ENCODE results near the gene TBC1D28.
"Not testable (repeated sequence)": the region's sequence is repeated elsewhere in the genome, so short reads cannot be mapped to it uniquely, and the experiment has no call there.

TBC1D28 gene

DNA sequence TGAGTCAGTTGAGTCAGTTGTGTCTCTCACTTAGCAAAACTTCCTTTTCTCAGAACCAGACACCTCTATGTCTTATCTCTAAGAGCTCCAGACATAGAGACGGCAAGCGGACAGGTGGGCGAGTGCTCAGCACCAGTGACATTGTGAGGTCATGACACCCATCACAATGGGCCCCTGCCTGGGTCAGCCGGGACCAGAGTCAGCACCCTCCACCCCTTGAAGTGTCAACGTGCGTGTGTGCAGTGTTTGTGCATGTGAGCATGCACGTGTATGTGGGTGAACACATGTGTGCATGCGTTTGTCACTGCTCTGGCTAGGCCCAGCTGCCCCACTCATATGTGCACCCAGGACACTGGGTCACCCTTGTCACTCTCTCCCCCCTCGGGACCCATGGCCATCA lies at the start of gene TBC1D28:
Gene TBC1D28 (minus strand): TSS at position 101 of the 400 bp plus-strand sequence. CDS start 3,039 bp downstream, outside the sequence.
- not testable (repeated sequence) for DNase-seq

DNA sequence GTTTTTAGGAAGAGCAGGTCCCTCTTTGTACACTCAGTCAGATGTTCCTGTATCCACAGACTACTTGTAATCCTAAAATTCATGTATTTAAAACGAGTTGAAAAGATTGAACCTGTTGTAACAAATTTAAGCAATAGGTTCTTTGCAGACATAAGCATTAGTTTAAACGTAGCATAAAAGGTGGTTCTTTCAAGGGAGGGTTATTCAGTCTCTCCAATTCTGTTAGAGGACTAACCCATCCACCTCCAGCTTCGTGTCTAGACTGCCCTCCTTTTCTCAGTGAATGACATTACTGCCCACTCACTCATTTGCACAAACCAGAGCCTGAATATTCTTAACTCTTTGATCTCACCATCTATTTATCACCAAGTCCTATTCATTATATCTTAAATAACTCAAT lies 38.5 kb upstream of the TBC1D28 start:
- DNase-seq, result not testable (repeated sequence)

DNA sequence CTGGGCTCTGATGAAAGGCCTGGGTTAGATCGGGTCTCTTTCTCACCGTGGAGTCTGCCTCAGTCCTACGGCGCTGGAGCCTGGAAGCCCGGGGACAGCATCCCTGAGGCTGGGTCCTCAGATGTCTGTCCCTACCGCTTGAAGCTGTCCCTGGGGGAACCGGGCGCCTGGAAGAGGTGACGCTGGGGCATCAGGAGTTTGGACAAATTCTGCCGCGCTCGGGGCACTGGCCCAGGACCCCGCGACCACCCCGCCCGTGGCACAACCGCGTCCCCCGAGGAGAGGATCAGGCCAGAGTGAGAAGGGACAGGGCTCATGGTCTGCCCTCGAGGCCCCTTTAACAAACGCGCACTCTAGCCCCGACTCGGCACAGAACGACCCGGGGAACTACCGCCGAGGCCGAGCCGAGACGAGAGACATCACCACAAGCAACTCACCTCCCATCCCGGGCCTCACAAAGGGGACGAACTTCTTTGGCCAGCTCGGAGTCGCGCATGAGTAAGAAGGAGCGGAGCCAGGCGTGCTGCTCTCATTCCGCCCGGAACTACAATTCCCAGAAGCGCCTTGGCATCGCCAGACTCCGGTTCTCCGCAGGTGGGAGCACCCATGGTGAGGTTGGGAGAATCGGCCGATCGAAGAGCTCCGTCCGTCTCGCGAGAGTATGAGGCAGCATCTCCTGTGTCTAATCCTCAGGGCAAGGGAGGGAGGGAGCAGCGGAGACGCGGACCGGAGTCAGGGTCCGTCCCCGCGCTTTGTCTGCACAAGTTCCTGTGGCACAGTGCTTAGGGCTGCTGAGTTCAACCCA lies 37.8 kb upstream of the TBC1D28 start, which contains the start of gene FOXO3B:
Gene FOXO3B (minus strand): TSS at position 548 of the 805 bp plus-strand sequence. CDS start 663 bp downstream, outside the sequence.
- peak; percentile 98 for DNase-seq

DNA sequence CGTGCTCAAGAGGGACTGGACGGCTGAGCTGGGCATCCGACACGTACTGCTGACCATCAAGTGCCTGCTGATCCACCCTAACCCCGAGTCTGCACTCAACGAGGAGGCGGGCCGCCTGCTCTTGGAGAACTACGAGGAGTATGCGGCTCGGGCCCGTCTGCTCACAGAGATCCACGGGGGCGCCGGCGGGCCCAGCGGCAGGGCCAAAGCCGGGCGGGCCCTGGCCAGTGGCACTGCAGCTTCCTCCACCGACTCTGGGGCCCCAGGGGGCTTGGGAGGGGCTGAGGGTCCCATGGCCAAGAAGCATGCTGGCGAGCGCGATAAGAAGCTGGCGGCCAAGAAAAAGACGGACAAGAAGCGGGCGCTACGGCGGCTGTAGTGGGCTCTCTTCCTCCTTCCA lies 33.2 kb upstream of the TBC1D28 start:
- DNase-seq, result not testable (repeated sequence)

DNA sequence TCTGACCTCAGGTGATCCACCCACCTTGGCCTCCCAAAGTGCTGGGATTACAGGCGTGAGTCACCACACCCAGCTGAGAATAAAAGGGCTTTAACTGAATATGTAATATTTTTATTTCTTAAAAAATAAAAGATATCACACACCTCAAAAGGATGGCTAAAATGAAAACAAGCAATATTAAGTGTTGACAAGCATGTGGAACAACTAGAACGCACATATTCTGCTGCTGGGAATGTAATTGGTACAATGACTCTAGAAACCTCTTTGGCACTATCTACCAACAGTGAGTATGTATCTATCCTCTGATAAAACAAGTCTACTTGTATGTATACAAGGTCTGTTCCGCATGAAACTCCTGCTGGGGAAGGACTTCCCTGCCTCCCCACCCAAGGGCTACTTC lies 32.7 kb upstream of the TBC1D28 start:
- DNase-seq, result not testable (repeated sequence)

DNA sequence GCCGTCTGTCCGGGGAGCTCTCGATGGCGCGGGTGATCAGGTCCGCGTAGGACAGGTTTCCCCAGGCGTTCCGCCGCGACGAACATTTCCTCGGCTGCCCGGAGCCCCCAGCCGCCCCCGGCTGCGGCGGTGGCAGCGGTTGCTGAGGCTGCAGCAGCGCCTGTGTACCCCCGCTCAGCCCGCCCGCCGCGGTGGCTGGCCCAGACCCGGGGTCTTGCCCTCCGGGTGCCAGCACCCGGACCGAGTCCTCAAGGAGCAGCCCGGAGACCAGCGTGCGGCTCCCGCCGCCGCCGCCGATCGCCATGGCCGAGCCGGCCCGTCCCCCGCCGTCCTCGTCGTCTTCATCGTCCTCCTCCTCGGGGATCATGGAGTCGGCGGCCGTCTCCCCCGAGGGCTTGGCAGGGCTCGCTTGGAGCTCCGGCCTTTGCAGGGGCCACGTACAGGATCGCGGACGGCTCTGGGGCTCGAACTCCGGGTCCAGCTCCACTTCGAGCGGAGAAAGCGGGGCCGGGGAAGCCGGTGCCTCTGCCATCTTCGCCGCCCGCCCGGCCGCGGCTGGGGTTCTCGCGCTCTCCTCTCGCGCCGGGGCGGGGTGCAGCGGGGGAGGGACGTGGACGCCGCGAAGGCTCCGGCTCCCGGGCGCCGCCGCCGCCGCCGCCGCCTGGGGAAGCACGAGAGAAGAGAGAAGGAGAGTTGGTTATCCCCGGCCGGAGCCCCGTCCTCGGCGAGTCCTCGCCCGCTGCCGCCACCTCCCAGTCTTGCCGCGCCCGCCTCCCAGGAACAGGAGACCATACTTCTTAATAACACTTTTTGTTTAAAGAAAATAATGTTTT lies 28.4 kb upstream of the TBC1D28 start:
- DNase-seq, result not testable (repeated sequence)

DNA sequence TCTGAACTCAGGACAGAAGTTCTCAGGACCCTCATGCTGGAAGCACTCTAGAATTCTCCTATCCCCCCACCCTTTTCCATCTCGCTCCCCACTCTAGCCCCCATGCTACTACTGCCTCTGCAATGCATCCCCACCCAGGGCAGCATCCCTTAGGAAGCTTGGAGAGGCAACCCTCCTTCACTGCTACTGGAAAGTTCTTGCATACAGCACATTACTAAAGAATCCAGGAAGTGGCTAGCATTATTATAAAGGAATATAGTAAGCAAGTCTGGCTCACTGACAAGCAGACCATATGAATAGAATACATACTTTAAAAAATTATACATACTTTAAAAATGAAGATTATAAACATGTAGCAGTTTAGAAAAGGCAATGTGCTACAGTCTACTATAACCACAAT lies 24.4 kb upstream of the TBC1D28 start:
- DNase-seq, result not testable (repeated sequence)

DNA sequence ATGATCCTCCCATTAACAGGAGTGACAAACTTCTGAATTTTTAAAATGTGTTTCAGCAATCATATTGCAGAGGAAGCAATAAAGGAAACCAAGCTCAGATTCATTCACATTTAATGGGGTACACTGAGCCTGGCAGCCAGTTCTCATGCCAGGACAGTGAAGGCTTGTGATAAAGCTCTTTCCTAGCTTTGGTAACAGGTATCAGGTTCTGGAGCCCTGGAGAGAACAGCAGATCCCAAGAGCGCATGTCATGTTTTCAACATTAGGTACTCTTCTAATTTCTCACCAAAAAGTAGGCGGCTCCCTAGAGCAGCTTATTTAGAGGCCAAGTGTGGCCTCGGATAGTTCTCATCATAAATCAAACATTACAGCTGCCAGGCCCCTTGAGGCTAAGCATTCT lies 23.3 kb upstream of the TBC1D28 start:
- DNase-seq, result not testable (repeated sequence)

DNA sequence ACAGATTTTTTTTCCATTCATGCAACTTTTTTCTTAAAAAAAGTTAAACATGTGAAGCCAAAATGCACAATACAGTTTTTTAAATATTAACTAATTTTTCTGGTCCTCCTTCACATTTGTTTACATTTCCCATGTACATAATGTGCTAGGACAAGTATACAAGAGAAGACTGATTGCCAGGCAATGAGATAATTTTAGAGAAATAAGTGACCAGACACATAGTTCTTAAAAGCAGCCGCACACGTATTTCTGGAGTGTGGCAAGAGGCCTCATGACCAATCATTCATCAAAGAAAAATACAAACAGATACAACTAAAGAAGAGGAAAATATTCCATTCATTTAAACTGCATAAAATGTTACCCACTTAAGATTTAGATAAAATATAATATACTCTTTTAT lies 22.1 kb upstream of the TBC1D28 start:
- not testable (repeated sequence) for DNase-seq

DNA sequence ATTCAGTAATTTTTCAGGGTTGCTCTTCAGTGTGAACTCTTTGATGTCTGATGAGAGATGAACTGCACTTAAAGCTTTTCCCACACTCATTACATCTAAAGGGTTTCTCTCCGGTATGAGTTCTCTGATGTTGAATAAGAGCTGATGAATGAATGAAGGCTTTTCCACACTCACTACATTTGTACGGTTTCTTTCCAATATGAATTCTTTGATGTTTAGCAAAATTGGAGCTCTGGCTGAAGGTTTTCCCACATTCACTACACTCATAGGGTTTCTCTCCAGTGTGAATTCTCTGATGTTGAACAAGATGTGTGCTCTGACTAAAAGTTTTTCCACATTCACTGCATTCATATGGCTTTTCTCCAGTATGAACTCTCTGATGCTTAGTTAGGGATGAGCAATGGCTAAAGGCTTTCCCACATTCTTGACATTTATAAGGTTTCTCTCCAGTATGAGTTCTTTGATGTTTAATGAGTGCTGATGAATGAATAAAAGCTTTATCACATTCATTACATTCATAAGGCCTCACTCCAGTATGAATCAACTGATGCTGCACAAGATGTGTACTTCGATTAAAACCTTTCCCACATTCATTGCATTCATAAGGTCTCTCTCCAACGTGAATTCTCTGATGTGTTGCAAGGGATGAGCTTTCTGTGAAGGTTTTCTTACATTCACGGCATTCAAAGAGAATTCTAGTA lies 17.9 kb upstream of the TBC1D28 start:
- not testable (repeated sequence) for DNase-seq

DNA sequence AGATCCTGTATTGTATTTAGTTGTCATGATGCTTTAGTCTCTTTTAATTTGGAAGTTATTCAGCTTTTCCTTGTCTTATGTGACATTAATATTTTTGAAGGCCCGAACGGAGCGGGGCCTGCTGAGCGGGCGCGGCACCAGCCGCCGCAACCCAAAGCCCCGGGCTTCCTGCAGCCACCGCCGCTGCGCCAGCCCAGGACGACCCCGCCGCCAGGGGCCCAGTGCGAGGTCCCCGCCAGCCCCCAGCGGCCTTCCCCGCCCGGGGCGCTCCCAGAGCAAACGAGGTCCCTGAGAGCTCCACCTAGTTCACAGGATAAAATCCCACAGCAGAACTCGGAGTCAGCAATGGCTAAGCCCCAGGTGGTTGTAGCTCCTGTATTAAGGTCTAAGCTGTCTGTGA lies 5.9 kb upstream of the TBC1D28 start:
- not testable (repeated sequence) for DNase-seq

DNA sequence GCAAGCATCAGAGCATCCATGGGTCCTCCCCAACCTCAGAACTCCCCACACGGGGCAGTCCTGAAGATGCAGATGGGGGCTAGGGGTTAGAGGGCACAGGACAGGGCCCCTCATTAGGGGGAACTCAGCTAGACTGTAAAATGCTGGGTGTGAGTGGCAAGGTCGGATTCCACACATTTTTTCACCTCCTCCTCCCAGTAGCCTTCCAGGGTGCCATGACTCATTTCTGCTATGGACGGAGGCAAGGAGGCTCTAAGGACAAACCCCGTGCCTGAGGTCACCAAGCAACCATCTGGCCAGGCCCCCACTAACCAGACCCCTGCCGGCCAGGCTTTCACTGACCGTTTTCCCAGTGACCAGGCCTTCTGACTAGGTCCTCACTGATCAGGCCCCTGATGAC lies 1.1 kb downstream of the TBC1D28 start:
- not testable (repeated sequence) for DNase-seq

DNA sequence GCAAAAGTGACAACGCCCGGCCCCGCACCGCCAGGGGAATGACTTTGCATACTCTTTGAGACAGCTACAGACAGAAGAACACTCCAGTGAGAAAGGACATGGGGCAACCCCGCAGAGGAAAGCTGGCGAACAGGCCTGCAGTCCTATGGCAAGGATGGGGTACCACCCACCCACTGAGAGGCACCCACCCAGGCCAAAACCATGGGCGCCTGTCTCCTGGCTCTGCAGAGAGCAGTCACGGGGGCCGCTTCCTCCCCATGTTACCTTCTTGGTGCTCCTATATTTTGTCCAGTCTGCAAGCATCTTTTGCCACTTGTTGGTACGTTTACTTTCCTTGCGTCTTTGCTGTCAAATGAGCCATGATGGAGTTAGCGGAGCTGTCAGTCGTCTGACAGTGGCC lies 5.8 kb downstream of the TBC1D28 start:
- DNase-seq, result not testable (repeated sequence)

DNA sequence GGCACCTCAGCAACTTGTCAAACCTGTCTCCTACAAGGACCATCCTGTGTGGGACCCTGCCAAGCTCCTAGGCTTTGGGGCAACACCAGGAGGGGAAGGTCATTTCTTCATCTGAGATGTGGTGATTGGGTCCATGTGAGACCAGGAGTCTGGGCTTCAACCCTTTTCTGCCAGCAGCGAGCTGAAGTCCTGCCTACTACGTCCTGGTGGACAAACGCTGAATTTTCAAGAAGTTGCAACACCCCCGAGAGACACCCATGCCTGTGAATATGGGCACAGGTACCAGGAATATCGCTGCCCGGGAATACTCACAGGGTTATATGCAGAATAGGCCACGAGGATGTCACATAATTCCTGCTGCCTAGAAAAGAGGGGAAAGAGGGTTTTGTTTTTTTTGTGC lies 8.0 kb downstream of the TBC1D28 start:
- DNase-seq, result not testable (repeated sequence)

DNA sequence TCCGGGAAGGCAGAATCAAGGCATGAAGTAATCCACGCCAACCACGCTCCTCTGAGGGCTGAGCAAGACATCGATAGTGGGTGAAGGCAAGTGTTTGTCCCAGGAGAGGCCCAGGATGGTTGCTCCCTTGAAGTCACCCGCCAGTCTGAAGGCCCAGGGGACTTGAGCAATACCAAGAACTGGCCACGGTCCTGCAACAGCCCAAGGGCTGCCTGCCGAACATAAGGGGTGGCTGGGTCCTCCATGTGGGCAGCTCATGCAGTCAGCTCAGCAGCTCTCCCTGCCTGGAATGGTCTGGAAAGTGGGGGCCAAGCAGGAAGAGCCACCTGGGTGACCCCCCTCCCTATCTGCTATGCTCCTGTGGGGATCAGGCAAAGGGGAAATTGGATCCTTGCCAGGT lies 8.4 kb downstream of the TBC1D28 start:
- not testable (repeated sequence) for DNase-seq

DNA sequence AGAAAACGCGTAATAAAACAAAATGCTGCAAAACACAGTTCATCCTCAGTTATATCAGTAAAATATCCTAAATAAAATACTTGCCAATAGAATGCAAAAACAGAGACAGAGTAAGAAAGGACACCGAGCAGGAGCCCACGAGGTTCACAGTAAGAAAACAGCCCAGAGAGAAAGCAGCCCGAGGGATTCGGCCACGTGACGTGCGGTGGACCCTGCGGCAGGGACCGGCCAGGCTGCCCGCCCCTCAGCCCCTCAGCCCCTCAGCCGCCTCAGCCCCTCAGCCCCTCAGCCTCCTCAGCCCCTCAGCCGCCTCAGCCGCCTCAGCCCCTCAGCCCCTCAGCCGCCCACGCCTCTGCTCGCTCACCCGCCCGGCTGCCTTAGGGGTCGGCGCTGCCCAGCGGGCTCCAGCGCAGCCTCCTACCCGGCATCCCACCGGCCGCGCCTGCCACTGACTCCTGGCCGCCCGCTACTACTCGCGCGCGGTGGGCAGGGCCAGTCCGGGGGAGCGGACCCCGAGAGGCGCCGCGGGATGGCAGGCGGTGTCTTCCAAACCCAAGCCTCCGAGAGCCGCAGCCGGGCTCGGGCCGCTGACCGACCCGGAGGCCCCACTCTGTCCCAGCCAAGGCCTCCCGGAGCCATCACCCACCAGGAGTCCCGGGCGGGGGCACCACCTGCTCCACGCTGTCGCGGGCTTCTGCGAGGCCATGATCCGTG lies 9.5 kb downstream of the TBC1D28 start:
- DNase-seq, result not testable (repeated sequence)

DNA sequence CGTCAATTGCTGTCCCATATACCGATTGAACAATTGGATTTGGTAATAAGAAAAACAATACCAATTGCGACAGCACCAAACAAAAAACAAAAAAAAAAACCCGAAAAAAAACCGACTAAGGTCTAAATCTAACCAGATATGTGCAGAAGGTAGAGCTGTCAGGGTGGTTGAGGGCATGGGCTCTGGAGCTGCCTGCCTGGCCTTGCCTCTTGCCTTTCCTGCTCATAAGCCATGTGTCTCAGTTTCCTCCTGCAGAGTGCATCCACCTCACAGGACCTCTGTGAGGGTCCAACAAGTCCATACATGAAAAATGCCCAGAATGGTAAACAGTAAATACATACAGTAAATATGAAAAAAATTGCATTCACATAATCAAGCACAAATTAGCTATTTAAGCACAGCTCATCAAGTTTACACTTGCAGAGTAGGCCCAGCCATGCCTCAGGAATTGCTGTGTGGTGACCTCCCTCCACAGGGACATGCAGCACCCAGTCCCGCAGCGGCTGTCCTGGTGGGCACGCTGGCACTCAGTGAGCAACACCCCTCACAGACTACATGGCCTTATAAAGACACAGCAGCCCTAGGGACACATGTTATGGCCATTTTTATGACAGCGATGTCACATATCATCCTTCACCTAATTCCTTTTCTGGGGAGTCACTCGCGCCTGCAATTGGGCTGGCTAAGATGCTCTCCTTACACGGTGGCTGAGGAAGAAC lies 17.9 kb downstream of the TBC1D28 start:
- no peak for DNase-seq

DNA sequence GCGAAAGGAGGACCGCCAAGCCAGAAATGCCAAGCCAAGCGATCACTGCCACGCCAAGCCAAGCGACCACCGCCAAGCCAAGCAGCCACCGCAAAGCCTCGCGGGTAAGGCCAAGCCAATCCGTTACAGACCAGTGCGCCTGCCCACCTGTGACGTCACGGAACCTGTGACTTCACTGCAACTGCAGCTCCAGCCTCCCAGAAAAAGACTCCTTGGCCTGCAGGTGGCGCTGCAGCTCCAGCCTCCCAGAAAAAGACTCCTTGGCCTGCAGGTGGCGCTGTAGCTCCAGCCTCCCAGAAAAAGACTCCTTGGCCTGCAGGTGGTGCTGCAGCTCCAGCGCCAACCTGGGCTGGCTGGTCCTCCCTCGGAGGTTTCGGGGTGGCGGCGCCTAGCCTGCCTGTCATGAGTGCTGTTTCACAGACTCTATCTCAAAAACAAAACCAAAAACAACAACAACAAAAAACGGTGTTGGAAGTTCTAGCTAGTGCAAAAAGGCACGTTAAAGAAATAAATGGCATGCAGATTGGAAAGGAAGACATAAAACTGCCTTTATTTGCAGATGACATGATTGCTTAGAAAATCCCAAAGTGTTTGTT lies 18.6 kb downstream of the TBC1D28 start:
- peak; percentile 76 for DNase-seq

DNA sequence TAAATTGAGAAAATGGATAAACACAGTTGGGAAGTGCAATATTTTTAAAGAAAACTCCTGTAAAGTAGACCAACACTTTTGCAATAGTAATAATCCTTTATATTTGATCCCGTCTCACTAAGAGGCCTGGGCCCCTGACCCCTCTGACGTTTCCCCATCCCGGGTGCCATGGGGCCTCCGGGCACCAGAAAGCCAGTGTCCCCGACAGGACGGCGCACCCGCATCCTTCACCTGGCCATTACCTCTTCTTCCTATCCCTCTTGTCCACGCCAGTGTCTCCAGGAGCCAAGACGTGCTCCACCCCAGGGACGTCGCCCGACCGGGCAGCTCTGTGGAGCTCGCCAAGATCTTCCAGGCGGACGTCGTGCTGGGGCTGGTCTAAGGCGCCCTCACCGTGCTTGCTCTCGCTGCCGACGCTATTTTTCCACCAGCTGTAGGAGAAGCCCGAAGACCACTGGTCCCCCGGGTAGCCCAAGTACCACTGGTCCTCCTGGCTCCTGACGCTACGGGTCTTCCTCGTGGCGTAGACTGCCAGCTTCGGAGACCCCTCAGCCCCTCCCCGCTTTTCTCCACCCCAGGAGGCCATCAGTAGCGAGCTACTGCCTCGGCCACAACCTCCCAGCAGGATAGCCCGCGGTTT lies 19.2 kb downstream of the TBC1D28 start:
- DNase-seq, result peak; percentile 15

DNA sequence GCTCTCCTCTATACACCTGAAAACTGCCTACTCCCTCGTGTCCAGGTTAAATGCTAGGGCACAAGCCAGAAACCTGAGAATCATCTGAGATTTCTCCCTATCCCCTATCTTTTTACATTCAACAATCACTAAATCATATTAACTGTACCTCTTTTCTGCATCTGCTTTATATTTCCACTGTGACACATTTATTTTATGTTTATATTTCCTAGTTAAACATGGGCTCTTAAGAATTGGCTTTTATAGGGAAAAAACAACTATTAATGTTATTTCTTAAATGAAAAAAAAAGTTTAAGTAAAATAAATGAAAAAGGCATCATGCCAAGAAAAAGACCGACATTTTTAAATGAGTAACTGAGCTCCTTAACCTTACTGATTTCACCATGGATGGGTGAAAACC lies 26.6 kb downstream of the TBC1D28 start:
- not testable (repeated sequence) for DNase-seq

DNA sequence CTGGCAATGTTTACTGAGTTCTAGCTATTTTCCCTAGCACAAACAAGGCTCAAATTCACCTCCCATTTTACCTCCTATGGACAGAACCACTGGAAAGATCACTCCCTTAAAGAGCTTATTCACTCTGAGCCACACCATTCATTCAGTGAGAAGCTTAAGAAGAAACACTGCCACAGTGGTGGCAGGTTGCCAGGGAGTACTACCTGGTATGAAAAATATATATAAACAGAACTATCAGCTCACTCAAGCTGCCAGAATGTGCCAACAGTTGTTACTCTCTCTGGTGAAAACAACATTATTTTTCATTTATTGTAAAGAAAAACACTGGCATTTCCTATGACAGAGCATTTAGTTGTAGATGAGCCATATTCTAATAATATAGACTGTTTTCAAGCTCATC lies 31.2 kb downstream of the TBC1D28 start:
- not testable (repeated sequence) for DNase-seq

Measured in fibroblast of skin of right biceps (primary cell).